GM20431 (cell line): ENCODE data around the gene TSR1.
"Not testable (repeated sequence)": the region's sequence is repeated elsewhere in the genome, so short reads cannot be mapped to it uniquely, and the experiment has no call there.

ENCODE experiments used
- in situ Hi-C: fragments of 300-500 bp; cut with MseI, MboI; formaldehyde crosslinking; loops from one replicate; pipeline ENCODE4 v1.15.0; 2020; ENCODE audit warnings: low sequenced_read_pairs; ENCODE audit not compliant: unreplicated experiment

The TSR1 gene

GRCh38 chr17:2343421-2343820, 7.2 kb upstream of the TSR1 start:
- in situ Hi-C loops, result no loop called here

- in situ Hi-C loops, result no loop called here
Measured at GRCh38 chr17:2338315-2338657, 2.0 kb upstream of the TSR1 start.

- in situ Hi-C loops, result no loop called here
Measured at GRCh38 chr17:2337544-2338314, 1.5 kb upstream of the TSR1 start.

GRCh38 chr17:2336852-2337543, 741 bp upstream of the TSR1 start, which contains the start of gene SGSM2:
SGSM2 (plus strand) TSS chr17:2337501; CDS start chr17:2337689, 188 bp downstream.
- in situ Hi-C loops, result no loop called here

- in situ Hi-C loops, result no loop called here
Measured at GRCh38 chr17:2335726-2336214, 487 bp downstream of the TSR1 start.

GRCh38 chr17:2331303-2331702, 5.0 kb downstream of the TSR1 start:
- in situ Hi-C loops, result no loop called here

- in situ Hi-C loops, result no loop called here
Measured at GRCh38 chr17:2323629-2324314, 12.5 kb downstream of the TSR1 start.

- in situ Hi-C loops, result no loop called here
Measured at GRCh38 chr17:2321399-2321798, 14.9 kb downstream of the TSR1 start.

- in situ Hi-C loops, result no loop called here
Measured at GRCh38 chr17:2319051-2319450, 17.2 kb downstream of the TSR1 start.

GRCh38 chr17:2317796-2318195, 18.5 kb downstream of the TSR1 start:
- in situ Hi-C loops, result no loop called here

- in situ Hi-C loops, result not testable (repeated sequence)
Measured at GRCh38 chr17:2316916-2317205, 19.4 kb downstream of the TSR1 start.

GRCh38 chr17:2312736-2313135, 23.5 kb downstream of the TSR1 start:
- in situ Hi-C loops, result no loop called here

GRCh38 chr17:2309338-2310154, 26.7 kb downstream of the TSR1 start:
- in situ Hi-C loops, result no loop called here

- in situ Hi-C loops, result no loop called here
Measured at GRCh38 chr17:2304931-2305330, 31.3 kb downstream of the TSR1 start.

GRCh38 chr17:2303204-2304188, 32.8 kb downstream of the TSR1 start, which contains the start of the genes SMG6 and SRR:
SMG6 (minus strand) TSS chr17:2303785; CDS start chr17:2303720, 65 bp downstream.
SRR (plus strand) TSS chr17:2303950; CDS start chr17:2315561, 11,611 bp downstream.
- in situ Hi-C loops, result no loop called here

GRCh38 chr17:2302778-2303203, 33.5 kb downstream of the TSR1 start:
- in situ Hi-C loops, result no loop called here

- in situ Hi-C loops, result no loop called here
Measured at GRCh38 chr17:2299756-2300155, 36.5 kb downstream of the TSR1 start.

- in situ Hi-C loops, result no loop called here
Measured at GRCh38 chr17:2299136-2299535, 37.1 kb downstream of the TSR1 start.

GRCh38 chr17:2297023-2297422, 39.2 kb downstream of the TSR1 start:
- in situ Hi-C loops, result no loop called here
